Activated CD4-positive, alpha-beta T cell treated with anti-CD3 and anti-CD28 coated beads for 24 hours (primary cell): Measurements from ENCODE around the gene MTOR.
"Not testable (repeated sequence)": the region's sequence is repeated elsewhere in the genome, so short reads cannot be mapped to it uniquely, and the experiment has no call there.

ENCODE experiments used
- DNase-seq, 2 donors: peaks; one replicate each; pipeline ENCODE4 v3.0.0-alpha.2; 2020; ENCODE audit warnings: low read depth in 2 of 2

MTOR gene

GRCh38 chr1:11063937-11064537 lies 198.3 kb downstream of the MTOR start:
- not testable (repeated sequence) for DNase-seq

- no peak for DNase-seq
Observed at GRCh38 chr1:11062965-11063401, 199.4 kb downstream of the MTOR start.

GRCh38 chr1:11061652-11062365 lies 200.5 kb downstream of the MTOR start:
- no peak for DNase-seq

- DNase-seq: peak; percentile 85 to 87
Observed at GRCh38 chr1:11059968-11060830, 202.2 kb downstream of the MTOR start, which contains the start of gene SRM. SRM (minus strand) TSS chr1:11060018; CDS start chr1:11059943, 75 bp downstream.

GRCh38 chr1:11059155-11059967 lies 203.0 kb downstream of the MTOR start:
- DNase-seq: no peak

GRCh38 chr1:11058595-11059154 lies 203.7 kb downstream of the MTOR start:
- DNase-seq: no peak

GRCh38 chr1:11058026-11058425 lies 204.3 kb downstream of the MTOR start:
- DNase-seq: no peak

GRCh38 chr1:11057477-11057876 lies 204.9 kb downstream of the MTOR start:
- no peak for DNase-seq
